LNCaP clone FGC (cell line): Measurements from ENCODE around the gene CSGALNACT2.

ENCODE experiments used
- DNase-seq: peaks from one replicate; pipeline ENCODE4 v3.0.0-alpha.2; 2011; ENCODE audit warnings: low read depth
- H3K4me3 ChIP-seq: 2 replicates; pipeline ENCODE4 v1.5.1; 2011; ENCODE audit warnings: mild to moderate bottlenecking, low read depth, low read length, control low read depth
- CTCF ChIP-seq: IDR thresholded peaks from 2 replicates; pipeline ENCODE4 v1.5.1; 2012; ENCODE audit warnings: mild to moderate bottlenecking; ENCODE audit not compliant: control insufficient read depth, insufficient read depth; ENCODE audit errors: extremely low read depth

CSGALNACT2 gene

GRCh38 chr10:43211431-43212042, 73.3 kb downstream of the CSGALNACT2 start:
- no peak for DNase-seq
- TF ChIP-seq CTCF, result no peak
- no peak overlapping the region for H3K4me3 ChIP-seq

GRCh38 chr10:43212043-43212721, 73.9 kb downstream of the CSGALNACT2 start:
- no peak for TF ChIP-seq CTCF
- DNase-seq, result no peak
- H3K4me3 ChIP-seq, result no peak overlapping the region

GRCh38 chr10:43214071-43214955, 76.1 kb downstream of the CSGALNACT2 start:
- no peak overlapping the region for H3K4me3 ChIP-seq
- TF ChIP-seq CTCF, result no peak
- DNase-seq, result no peak

- H3K4me3 ChIP-seq, result no peak overlapping the region
- TF ChIP-seq CTCF, result no peak
- no peak for DNase-seq
Measured at GRCh38 chr10:43214956-43215561, 76.8 kb downstream of the CSGALNACT2 start.

- no peak for TF ChIP-seq CTCF
- H3K4me3 ChIP-seq, result no peak overlapping the region
Measured at GRCh38 chr10:43215758-43216455, 77.7 kb downstream of the CSGALNACT2 start.

GRCh38 chr10:43216931-43217562, 78.8 kb downstream of the CSGALNACT2 start:
- no peak overlapping the region for H3K4me3 ChIP-seq
- no peak for DNase-seq
- no peak for TF ChIP-seq CTCF

More at GRCh38 chr10:43215758-43216455, 77.7 kb downstream of the CSGALNACT2 start:
- no peak for DNase-seq
